OCI-LY3 (cell line): ENCODE results near the gene ASXL3.

ENCODE experiments used
- EZH2phosphoT487 ChIP-seq: fragments of 200-600 bp; shearing (Covaris generic); IDR thresholded peaks from 2 replicates; pipeline ENCODE4 v1.6.1; 2018; ENCODE audit warnings: antibody characterized with exemption, mixed run types, low read depth
- TF ChIP-seq, protein P1 (sequence below): fragments of 200-600, 300-600 bp; sonication (generic); IDR thresholded peaks from 2 replicates; pipeline ENCODE4 v1.5.1; 2014; ENCODE audit warnings: antibody characterized with exemption, low read length, low read depth

DNA sequence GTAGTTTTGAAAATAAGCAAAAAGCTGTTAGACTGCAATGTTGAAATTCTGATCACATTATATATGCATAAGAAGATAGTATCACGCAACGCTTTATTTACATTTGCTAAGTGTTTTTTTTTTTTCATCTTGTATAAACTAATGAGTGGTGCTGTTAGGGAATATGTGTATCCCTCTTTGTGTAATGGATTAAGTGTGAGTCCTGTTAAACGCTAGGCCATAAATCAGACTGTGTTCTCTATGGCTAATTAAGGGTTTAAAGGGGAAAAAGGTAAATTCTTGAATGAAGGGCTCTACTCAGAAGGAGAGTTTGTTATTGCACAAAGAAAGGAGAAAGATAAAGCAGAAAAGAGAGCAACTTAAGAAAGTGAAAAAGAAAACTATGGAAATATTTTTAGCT, 4.8 kb upstream of the ASXL3 start:
- TF ChIP-seq, protein P1, sequence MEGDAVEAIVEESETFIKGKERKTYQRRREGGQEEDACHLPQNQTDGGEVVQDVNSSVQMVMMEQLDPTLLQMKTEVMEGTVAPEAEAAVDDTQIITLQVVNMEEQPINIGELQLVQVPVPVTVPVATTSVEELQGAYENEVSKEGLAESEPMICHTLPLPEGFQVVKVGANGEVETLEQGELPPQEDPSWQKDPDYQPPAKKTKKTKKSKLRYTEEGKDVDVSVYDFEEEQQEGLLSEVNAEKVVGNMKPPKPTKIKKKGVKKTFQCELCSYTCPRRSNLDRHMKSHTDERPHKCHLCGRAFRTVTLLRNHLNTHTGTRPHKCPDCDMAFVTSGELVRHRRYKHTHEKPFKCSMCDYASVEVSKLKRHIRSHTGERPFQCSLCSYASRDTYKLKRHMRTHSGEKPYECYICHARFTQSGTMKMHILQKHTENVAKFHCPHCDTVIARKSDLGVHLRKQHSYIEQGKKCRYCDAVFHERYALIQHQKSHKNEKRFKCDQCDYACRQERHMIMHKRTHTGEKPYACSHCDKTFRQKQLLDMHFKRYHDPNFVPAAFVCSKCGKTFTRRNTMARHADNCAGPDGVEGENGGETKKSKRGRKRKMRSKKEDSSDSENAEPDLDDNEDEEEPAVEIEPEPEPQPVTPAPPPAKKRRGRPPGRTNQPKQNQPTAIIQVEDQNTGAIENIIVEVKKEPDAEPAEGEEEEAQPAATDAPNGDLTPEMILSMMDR = no peak
- TF ChIP-seq EZH2phosphoT487 = no peak
